Limb (tissue), 2 donors: Measurements from ENCODE around the gene RGS7.

ENCODE experiments used
- DNase-seq, 2 donors: peaks; one replicate each; pipeline ENCODE4 v3.0.0-alpha.2; 2016; ENCODE audit errors: extremely low spot score in 2 of 2

Gene RGS7

DNA sequence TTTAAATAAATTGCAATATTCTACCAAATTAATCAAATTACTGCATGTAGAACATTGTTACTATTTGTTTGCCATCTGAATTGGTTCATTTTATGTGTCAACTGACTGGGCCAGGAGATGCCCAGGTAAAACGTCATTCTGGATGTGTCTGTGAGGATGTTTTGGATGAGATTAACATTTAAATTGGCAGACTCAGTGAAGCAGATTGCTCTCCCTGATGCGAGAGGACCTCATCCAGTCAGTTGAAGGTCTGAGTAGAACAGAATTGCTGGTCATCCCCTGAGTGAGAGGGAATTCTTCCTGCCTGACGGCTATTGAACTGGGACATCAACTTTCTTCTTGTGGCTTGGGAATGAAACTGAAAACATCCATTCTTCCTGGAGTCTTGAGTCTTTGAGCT is 623.0 kb downstream of the RGS7 start:
- DNase-seq, result no peak

GRCh38 chr1:240732390-240732789 is 624.6 kb downstream of the RGS7 start:
- DNase-seq, result peak in 1 of 2 donors; percentile 88
